Vein endothelial cell (primary cell): Measurements from ENCODE around the gene KRTAP2-3. TPM values are rescaled to one million over a fixed set of nuclear protein-coding genes. Genes with fewer than 3 reads are reported as not detected.

Experiments
- total RNA-seq: library from RNA; depleted of rRNA; stranded (reverse); fragments of >200 nt; gene quantifications from 2 replicates; pipeline ENCODE4 v1.2.3, GENCODE V29; 2012

The KRTAP2-3 gene
- not detected in 2 replicates for total RNA-seq

GRCh38 chr17:41060052-41060604 lies at the start of gene KRTAP2-3:
Gene KRTAP2-3, minus strand, starts transcription at chr17:41060114. Its CDS starts 64 bp downstream, at chr17:41060050.

DNA sequence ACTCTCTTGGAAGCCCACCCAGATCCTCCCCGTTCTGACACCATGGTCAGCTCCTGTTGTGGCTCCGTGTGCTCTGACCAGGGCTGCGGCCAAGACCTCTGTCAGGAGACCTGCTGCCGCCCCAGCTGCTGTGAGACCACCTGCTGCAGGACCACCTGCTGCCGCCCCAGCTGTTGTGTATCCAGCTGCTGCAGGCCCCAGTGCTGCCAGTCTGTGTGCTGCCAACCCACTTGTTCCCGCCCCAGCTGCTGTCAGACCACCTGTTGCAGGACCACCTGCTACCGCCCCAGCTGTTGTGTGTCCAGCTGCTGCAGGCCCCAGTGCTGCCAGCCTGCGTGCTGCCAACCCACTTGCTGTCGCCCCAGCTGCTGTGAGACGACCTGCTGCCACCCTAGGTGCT lies 45.4 kb upstream of the KRTAP2-3 start, which contains the start of gene KRTAP4-9:
TSS of gene KRTAP4-9 (plus strand) at position 43 of the 400 bp plus-strand sequence. CDS start at position 43, 0 bp downstream.

DNA sequence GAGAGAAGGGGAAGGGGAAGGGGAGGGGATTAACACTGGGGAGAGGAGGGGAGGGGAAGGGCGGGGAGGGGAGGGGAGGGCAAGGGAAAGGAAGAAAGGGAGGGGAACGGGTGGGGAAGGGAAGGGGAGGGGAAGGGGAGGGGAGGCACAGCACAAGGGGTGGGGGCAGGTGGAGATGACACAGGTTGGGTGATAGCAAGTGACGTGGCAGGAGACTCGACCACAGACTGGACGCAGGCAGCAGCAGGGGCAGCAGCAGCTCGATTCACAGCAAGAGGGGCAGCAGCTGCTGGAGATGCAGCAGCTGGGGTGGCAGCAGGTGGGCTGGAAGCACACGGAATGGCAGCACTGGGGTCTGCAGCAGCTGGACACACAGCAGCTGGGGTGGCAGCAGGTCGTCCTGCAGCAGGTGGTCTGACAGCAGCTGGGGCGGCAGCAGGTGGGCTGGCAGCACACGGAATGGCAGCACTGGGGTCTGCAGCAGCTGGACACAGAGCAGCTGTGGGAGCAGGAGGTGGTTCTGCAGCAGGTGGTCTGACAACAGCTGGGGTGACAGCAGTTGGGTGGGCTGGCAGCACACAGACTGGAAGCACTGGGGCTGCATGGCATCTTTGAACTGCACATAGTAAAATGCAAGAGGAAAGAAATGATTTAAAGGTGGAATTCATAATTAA lies 41.8 kb upstream of the KRTAP2-3 start, which contains the start of gene KRTAP4-16:
TSS of gene KRTAP4-16 (minus strand) at position 624 of the 674 bp plus-strand sequence. CDS start at position 624, 0 bp downstream.

GRCh38 chr17:41098042-41098441 lies 38.1 kb upstream of the KRTAP2-3 start, which contains the start of gene KRTAP4-8:
Gene KRTAP4-8, minus strand, starts transcription at chr17:41098142. Its CDS starts 58 bp downstream, at chr17:41098084.

GRCh38 chr17:41084100-41084856 lies 24.4 kb upstream of the KRTAP2-3 start, which contains the start of gene KRTAP4-7:
Gene KRTAP4-7, plus strand, starts transcription at chr17:41084150. Its CDS starts 57 bp downstream, at chr17:41084207.

GRCh38 chr17:41065829-41066624 lies 6.1 kb upstream of the KRTAP2-3 start, which contains the start of gene KRTAP2-4:
Gene KRTAP2-4, minus strand, starts transcription at chr17:41065879. Its CDS starts 34 bp downstream, at chr17:41065845.

GRCh38 chr17:41055130-41055529 lies 4.8 kb downstream of the KRTAP2-3 start, which contains the start of gene KRTAP2-2:
Gene KRTAP2-2, minus strand, starts transcription at chr17:41055230. Its CDS starts 19 bp downstream, at chr17:41055211.

GRCh38 chr17:41046735-41047465 lies 13.0 kb downstream of the KRTAP2-3 start, which contains the start of gene KRTAP2-1:
Gene KRTAP2-1, minus strand, starts transcription at chr17:41047316. Its CDS starts 49 bp downstream, at chr17:41047267.

DNA sequence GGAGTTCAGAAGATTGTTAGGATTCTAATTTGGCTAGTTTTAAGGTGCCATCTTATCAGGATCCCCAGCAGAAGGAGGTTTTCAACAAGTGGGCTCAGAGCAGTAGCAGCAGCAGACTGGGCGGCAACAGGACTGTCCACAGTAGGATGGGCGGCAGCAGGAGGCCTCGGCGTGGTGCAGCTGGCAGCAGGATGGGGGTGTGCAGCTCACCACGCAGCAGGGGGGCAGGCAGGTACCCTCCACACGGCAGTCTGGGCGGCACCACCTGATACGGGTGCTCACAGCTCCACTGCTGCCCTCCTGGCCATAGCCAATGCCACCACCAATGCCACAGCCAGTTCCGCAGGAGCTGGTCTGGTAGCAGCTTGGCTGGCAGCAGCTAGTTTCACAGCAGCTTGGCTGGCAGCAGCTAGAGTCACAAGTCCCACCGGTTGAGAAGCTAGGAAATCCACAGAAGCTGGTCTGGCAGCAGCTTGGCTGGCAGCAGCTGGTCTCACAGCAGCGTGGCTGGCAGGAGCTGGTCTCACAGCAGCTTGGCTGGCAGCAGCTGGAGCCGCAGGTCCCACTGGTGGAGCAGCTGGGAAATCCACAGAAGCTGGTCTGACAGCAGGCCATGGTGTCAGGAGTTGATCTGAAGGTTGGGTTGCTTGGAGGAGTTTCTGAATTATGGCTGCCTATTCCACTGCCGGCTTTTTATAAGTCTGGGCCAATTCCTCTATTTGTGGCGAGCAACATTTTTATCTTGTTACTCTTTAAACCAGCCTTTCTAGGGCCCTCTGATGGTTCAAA lies 18.9 kb downstream of the KRTAP2-3 start, which contains the start of gene KRTAP1-1:
TSS of gene KRTAP1-1 (minus strand) at position 668 of the 789 bp plus-strand sequence. CDS start at position 615, 53 bp downstream.

GRCh38 chr17:41034346-41034935 lies 25.5 kb downstream of the KRTAP2-3 start, which contains the start of gene KRTAP1-3:
Gene KRTAP1-3, minus strand, starts transcription at chr17:41034874. Its CDS starts 53 bp downstream, at chr17:41034821.

GRCh38 chr17:41029633-41030245 lies 30.2 kb downstream of the KRTAP2-3 start, which contains the start of gene KRTAP1-4:
Gene KRTAP1-4, minus strand, starts transcription at chr17:41030195. Its CDS starts 117 bp downstream, at chr17:41030078.

DNA sequence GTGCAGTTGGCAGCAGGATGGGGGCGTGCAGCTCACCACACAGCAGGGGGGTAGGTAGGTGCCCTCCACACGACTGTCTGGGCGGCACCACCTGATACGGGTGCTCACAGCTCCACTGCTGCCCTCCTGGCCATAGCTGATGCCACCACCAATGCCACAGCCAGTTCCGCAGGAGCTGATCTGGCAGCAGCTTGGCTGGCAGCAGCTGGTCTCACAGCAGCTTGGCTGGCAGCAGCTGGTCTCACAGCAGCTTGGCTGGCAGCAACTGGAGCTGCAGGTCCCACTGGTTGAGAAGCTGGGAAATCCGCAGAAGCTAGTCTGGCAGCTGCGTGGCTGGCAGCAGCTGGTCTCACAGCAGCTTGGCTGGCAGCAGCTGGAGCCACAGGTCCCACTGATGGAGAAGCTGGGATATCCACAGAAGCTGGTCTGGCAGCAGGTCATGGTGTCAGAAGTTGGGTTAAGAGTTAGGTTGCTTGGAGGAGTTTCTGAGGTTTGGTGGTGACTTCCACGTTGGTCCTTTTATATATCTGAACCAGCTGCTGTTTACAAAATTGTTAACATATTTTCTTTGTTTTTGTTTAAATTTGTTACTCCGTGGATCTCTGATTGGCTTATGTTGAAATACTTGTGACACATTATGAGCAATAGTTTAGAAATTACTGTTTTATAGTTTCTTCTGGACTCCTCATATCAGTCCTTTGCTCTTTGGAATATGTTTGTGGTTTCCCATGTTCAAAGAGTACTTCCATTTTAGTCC lies 33.0 kb downstream of the KRTAP2-3 start, which contains the start of gene KRTAP1-5:
TSS of gene KRTAP1-5 (minus strand) at position 494 of the 757 bp plus-strand sequence. CDS start at position 441, 53 bp downstream.

Other genes starting within 250 kb of the KRTAP2-3 start
- 0.98 and 5.4 TPM in 2 replicates for gene KRT10, start 237.5 kb downstream of the KRTAP2-3 start, total RNA-seq
- not detected in 2 replicates for gene KRT12, start 192.9 kb downstream of the KRTAP2-3 start, total RNA-seq
- not detected in 2 replicates for gene KRT20, start 174.9 kb downstream of the KRTAP2-3 start, total RNA-seq
- not detected in 2 replicates for gene KRT23, start 122.5 kb downstream of the KRTAP2-3 start, total RNA-seq
- gene KRT39, start 93.2 kb downstream of the KRTAP2-3 start, total RNA-seq: not detected in 2 replicates
- gene KRT40, start 75.8 kb downstream of the KRTAP2-3 start, total RNA-seq: not detected in 2 replicates
- gene KRTAP3-3, start 66.0 kb downstream of the KRTAP2-3 start, total RNA-seq: not detected in 2 replicates
- not detected in 2 replicates for gene KRTAP3-2, start 60.2 kb downstream of the KRTAP2-3 start, total RNA-seq
- not detected in 2 replicates for gene KRTAP3-1, start 51.0 kb downstream of the KRTAP2-3 start, total RNA-seq
- gene KRTAP1-5, start 32.9 kb downstream of the KRTAP2-3 start, total RNA-seq: not detected in 2 replicates
- gene KRTAP1-4, start 29.9 kb downstream of the KRTAP2-3 start, total RNA-seq: not detected in 2 replicates
- not detected in 2 replicates for gene KRTAP1-3, start 25.2 kb downstream of the KRTAP2-3 start, total RNA-seq
- not detected in 2 replicates for gene KRTAP1-1, start 18.7 kb downstream of the KRTAP2-3 start, total RNA-seq
- not detected in 2 replicates for gene KRTAP2-1, start 12.8 kb downstream of the KRTAP2-3 start, total RNA-seq
- gene KRTAP2-2, start 4.9 kb downstream of the KRTAP2-3 start, total RNA-seq: not detected in 2 replicates
- not detected in 2 replicates for gene KRTAP2-4, start 5.8 kb upstream of the KRTAP2-3 start, total RNA-seq
- not detected in 2 replicates for gene KRTAP4-7, start 24.0 kb upstream of the KRTAP2-3 start, total RNA-seq
- gene KRTAP4-8, start 38.0 kb upstream of the KRTAP2-3 start, total RNA-seq: not detected in 2 replicates
- gene KRTAP4-16, start 42.1 kb upstream of the KRTAP2-3 start, total RNA-seq: not detected in 2 replicates
- gene KRTAP4-9, start 45.3 kb upstream of the KRTAP2-3 start, total RNA-seq: not detected in 2 replicates
- gene KRTAP4-11, start 58.3 kb upstream of the KRTAP2-3 start, total RNA-seq: not detected in 2 replicates
- gene KRTAP4-12, start 64.1 kb upstream of the KRTAP2-3 start, total RNA-seq: not detected in 2 replicates
- not detected in 2 replicates for gene KRTAP4-6, start 80.4 kb upstream of the KRTAP2-3 start, total RNA-seq
- gene KRTAP4-5, start 89.7 kb upstream of the KRTAP2-3 start, total RNA-seq: not detected in 2 replicates
- gene KRTAP4-4, start 100.6 kb upstream of the KRTAP2-3 start, total RNA-seq: not detected in 2 replicates
- gene KRTAP4-3, start 108.1 kb upstream of the KRTAP2-3 start, total RNA-seq: not detected in 2 replicates
- not detected in 2 replicates for gene KRTAP4-2, start 118.1 kb upstream of the KRTAP2-3 start, total RNA-seq
- not detected in 2 replicates for gene KRTAP4-1, start 124.8 kb upstream of the KRTAP2-3 start, total RNA-seq
- not detected in 2 replicates for gene KRTAP9-1, start 129.8 kb upstream of the KRTAP2-3 start, total RNA-seq
- gene KRTAP9-2, start 166.5 kb upstream of the KRTAP2-3 start, total RNA-seq: not detected in 2 replicates
- gene KRTAP9-3, start 172.3 kb upstream of the KRTAP2-3 start, total RNA-seq: not detected in 2 replicates
- not detected in 2 replicates for gene KRTAP9-8, start 177.9 kb upstream of the KRTAP2-3 start, total RNA-seq
- gene KRTAP9-4, start 189.6 kb upstream of the KRTAP2-3 start, total RNA-seq: not detected in 2 replicates
- not detected in 2 replicates for gene KRTAP9-9, start 195.3 kb upstream of the KRTAP2-3 start, total RNA-seq
- not detected in 2 replicates for gene KRTAP9-6, start 205.3 kb upstream of the KRTAP2-3 start, total RNA-seq
- gene KRTAP9-7, start 215.6 kb upstream of the KRTAP2-3 start, total RNA-seq: not detected in 2 replicates
- not detected in 2 replicates for gene KRTAP29-1, start 242.7 kb upstream of the KRTAP2-3 start, total RNA-seq
- not detected in 2 replicates for gene KRTAP16-1, start 249.2 kb upstream of the KRTAP2-3 start, total RNA-seq